ENCODE data around the gene STRN4. TPM values are rescaled to one million over a fixed set of nuclear protein-coding genes. Genes with fewer than 3 reads are reported as not detected.

Gene STRN4
- total and polyA plus RNA-seq, 2 donors (not counting 1 experiment from before 2014, with no cell fraction given) = 33.7 to 56.0 TPM

DNA sequence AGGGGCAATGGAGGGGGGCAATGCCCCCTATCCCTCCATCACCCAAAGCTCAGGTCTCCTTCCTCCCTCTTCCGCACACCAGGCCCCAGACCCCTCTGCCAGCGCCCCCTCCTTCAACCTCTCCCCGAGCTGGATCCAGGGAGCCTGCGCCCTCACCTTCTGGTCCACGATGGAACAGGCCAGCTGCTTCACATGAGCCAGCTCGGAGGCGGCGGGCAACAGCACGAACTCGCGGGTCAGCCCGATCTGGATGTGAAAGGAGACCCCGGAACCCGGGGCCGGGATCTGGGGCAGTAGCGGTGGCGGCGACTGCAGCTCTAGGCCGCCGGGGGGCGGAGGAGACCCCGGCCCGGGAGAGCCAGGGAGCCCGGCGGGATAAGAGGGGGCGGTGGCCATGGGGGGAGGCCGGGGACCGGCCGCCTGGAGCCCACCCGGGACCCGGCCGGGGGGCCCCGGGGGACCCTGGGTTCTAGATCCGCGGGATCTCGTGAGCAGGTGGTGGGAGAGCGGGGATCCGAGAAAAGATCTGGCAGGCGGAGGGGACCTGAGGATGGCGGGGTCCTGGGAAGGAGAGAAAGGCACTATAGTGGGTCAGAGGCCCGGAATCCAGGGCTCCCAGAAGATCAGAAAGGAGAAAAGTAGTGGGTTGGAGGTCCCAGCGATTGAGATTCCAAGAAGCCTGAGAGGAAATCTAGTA is 30.1 kb downstream of the STRN4 start:
- Histone ChIP-seq H3K36me3 (ENCODE audit: control insufficient read depth, insufficient read depth, low read length) (peaks cover 10% of the 10 kb centered on the region), H3K9ac (ENCODE audit: insufficient read depth, low read length) (peak overlapping the region; percentile 67), H3K4me1 (ENCODE audit: control insufficient read depth, extremely low read depth, insufficient read depth, low read length) (peaks cover 2% of the 10 kb centered on the region), H4K20me1 (ENCODE audit: control insufficient read depth, extremely low read depth, insufficient read depth, low read length) (no peaks in the 10 kb centered on the region), H3K79me2 (ENCODE audit: control insufficient read depth, insufficient read depth, low read length) (peaks cover 17% of the 10 kb centered on the region), H3K27me3 (ENCODE audit: control insufficient read depth, insufficient read depth, low read length) (no peaks in the 10 kb centered on the region), H3K27ac (ENCODE audit: insufficient read depth, low read length) (peak overlapping the region; percentile 78), H3K4me2 (ENCODE audit: extremely low read depth, insufficient read depth, low read length) (peak overlapping the region; percentile 95), H3K4me3 (replicated peaks in 1 of 4; ENCODE audit: control extremely low read depth in 1 of 4, insufficient read depth in 1 of 4, low read depth in 3 of 4, low read length in 4 of 4) (peak overlapping the region; percentile 74 to 89 (median 76)), H2AFZ (ENCODE audit: low read length) (no peak overlapping the region), H3K9me3 (ENCODE audit: control insufficient read depth, insufficient read depth, low read depth, low read length) (no peaks in the 10 kb centered on the region)
- TF ChIP-seq, protein P1, sequence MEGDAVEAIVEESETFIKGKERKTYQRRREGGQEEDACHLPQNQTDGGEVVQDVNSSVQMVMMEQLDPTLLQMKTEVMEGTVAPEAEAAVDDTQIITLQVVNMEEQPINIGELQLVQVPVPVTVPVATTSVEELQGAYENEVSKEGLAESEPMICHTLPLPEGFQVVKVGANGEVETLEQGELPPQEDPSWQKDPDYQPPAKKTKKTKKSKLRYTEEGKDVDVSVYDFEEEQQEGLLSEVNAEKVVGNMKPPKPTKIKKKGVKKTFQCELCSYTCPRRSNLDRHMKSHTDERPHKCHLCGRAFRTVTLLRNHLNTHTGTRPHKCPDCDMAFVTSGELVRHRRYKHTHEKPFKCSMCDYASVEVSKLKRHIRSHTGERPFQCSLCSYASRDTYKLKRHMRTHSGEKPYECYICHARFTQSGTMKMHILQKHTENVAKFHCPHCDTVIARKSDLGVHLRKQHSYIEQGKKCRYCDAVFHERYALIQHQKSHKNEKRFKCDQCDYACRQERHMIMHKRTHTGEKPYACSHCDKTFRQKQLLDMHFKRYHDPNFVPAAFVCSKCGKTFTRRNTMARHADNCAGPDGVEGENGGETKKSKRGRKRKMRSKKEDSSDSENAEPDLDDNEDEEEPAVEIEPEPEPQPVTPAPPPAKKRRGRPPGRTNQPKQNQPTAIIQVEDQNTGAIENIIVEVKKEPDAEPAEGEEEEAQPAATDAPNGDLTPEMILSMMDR (conservative IDR thresholded peaks at IDR 0.05 in 1 of 2, IDR thresholded peaks at IDR 0.05 in 1 of 2; ENCODE audit: low read depth in 1 of 2, low read length in 2 of 2) = no peak
- no peak for TF ChIP-seq EZH2 (IDR thresholded peaks at IDR 0.05; ENCODE audit: low read length, missing control alignments)
- no peak for DNase-seq (ENCODE audit: low read depth in 2 of 2)

DNA sequence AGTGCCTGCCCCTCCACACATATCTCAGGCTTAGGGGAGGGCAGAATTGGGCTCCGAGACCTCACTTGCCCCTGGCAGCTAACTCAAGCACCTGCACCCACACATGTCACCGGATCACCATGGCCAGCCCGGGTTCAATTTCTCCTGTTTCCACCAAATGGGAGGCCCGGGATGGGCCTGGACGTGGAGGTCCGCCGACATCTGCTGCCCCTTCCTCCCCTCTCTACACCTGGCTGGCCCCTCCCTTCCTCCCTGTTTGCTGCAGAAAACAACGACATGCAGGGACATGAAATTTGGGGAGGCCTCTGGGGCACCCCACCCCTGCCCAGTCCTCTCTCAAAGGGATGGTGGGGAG is 30.7 kb downstream of the STRN4 start:
- H3K27me3 ChIP-seq (ENCODE audit: control insufficient read depth, insufficient read depth, low read length) = no peaks in the 10 kb centered on the region
- no peak for TF ChIP-seq EZH2 (IDR thresholded peaks at IDR 0.05; ENCODE audit: low read length, missing control alignments)
- TF ChIP-seq, protein P1 (conservative IDR thresholded peaks at IDR 0.05 in 1 of 2, IDR thresholded peaks at IDR 0.05 in 1 of 2; ENCODE audit: low read depth in 1 of 2, low read length in 2 of 2) = no peak
- H3K36me3 ChIP-seq (ENCODE audit: control insufficient read depth, insufficient read depth, low read length) = peaks cover 12% of the 10 kb centered on the region
- H3K9me3 ChIP-seq (ENCODE audit: control insufficient read depth, insufficient read depth, low read depth, low read length) = no peaks in the 10 kb centered on the region
- no peak overlapping the region for H2AFZ ChIP-seq (ENCODE audit: low read length)
- peaks cover 17% of the 10 kb centered on the region for H3K79me2 ChIP-seq (ENCODE audit: control insufficient read depth, insufficient read depth, low read length)
- H3K4me1 ChIP-seq (ENCODE audit: control insufficient read depth, extremely low read depth, insufficient read depth, low read length) = peaks cover 2% of the 10 kb centered on the region
- H4K20me1 ChIP-seq (ENCODE audit: control insufficient read depth, extremely low read depth, insufficient read depth, low read length) = no peaks in the 10 kb centered on the region
- peak overlapping the region; percentile 67 for H3K9ac ChIP-seq (ENCODE audit: insufficient read depth, low read length)
- H3K4me3 ChIP-seq (replicated peaks in 1 of 4; ENCODE audit: control extremely low read depth in 1 of 4, insufficient read depth in 1 of 4, low read depth in 3 of 4, low read length in 4 of 4) = peak overlapping the region; percentile 74 to 89 (median 76)
- peak overlapping the region; percentile 38 for H3K27ac ChIP-seq (ENCODE audit: insufficient read depth, low read length)
- H3K4me2 ChIP-seq (ENCODE audit: extremely low read depth, insufficient read depth, low read length) = peak overlapping the region; percentile 95
- no peak for DNase-seq (ENCODE audit: low read depth in 2 of 2)

DNA sequence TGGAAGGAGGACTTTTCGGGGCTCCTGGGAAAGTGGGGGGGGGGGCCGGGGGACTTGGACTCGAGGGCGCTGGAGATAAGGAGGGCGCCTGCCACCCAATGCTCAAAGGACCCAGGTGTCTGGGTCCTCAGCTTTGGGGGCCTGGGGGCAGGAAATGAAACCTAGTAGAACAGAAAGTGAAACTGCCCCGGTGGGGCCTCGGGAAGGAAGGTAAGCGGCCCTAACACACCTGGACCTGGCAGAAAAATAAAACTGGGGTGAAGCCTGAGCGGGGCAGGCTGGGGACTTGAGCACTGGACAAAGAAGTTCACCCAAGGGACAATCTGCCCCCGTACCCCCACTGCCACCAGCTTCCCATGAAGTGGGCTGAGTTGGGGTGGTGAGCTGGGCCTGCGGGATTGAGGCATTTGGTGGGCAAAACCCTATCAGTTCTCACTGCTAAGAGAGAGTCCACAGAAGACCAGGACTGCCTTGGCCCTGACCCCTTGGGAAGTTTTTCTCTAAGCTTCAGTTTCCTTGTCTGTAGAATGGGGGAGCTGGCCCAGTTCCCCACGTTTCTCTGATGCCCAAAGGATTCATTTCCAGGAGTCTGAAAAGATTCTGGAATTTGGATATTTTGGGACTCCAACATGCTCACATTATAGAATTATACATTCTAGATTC is 31.7 kb downstream of the STRN4 start:
- peak overlapping the region; percentile 73 to 89 (median 76) for H3K4me3 ChIP-seq (replicated peaks in 1 of 4; ENCODE audit: control extremely low read depth in 1 of 4, insufficient read depth in 1 of 4, low read depth in 3 of 4, low read length in 4 of 4)
- DNase-seq (ENCODE audit: low read depth in 2 of 2) = no peak
- peak overlapping the region; percentile 71 for H3K9ac ChIP-seq (ENCODE audit: insufficient read depth, low read length)
- TF ChIP-seq, protein P1 (conservative IDR thresholded peaks at IDR 0.05 in 1 of 2, IDR thresholded peaks at IDR 0.05 in 1 of 2; ENCODE audit: low read depth in 1 of 2, low read length in 2 of 2) = no peak
- no peak for TF ChIP-seq EZH2 (IDR thresholded peaks at IDR 0.05; ENCODE audit: low read length, missing control alignments)
- peaks cover 2% of the 10 kb centered on the region for H3K4me1 ChIP-seq (ENCODE audit: control insufficient read depth, extremely low read depth, insufficient read depth, low read length)
- H3K79me2 ChIP-seq (ENCODE audit: control insufficient read depth, insufficient read depth, low read length) = peaks cover 17% of the 10 kb centered on the region
- H3K36me3 ChIP-seq (ENCODE audit: control insufficient read depth, insufficient read depth, low read length) = peaks cover 5% of the 10 kb centered on the region
- H4K20me1 ChIP-seq (ENCODE audit: control insufficient read depth, extremely low read depth, insufficient read depth, low read length) = no peaks in the 10 kb centered on the region
- H3K27me3 ChIP-seq (ENCODE audit: control insufficient read depth, insufficient read depth, low read length) = no peaks in the 10 kb centered on the region
- peak overlapping the region; percentile 95 for H3K4me2 ChIP-seq (ENCODE audit: extremely low read depth, insufficient read depth, low read length)
- no peaks in the 10 kb centered on the region for H3K9me3 ChIP-seq (ENCODE audit: control insufficient read depth, insufficient read depth, low read depth, low read length)
- H3K27ac ChIP-seq (ENCODE audit: insufficient read depth, low read length) = peak overlapping the region; percentile 93
- H2AFZ ChIP-seq (ENCODE audit: low read length) = peak overlapping the region; percentile 35

Measured in fibroblast of lung (primary cell).